GM21825 (cell line): Measurements from ENCODE around the gene GADD45GIP1.
A peak's percentile ranks its signal among the peaks of the same experiment; 100 is the strongest.
"Not testable (repeated sequence)": the region's sequence is repeated elsewhere in the genome, so short reads cannot be mapped to it uniquely, and the experiment has no call there.

Experiments used
- ATAC-seq: cut with Tn5 transposase; IDR thresholded peaks from one replicate; pipeline ENCODE4 v1.9.1; 2021; ENCODE audit warnings: mild to moderate bottlenecking, moderate library complexity; ENCODE audit not compliant: unreplicated experiment

Gene GADD45GIP1

GRCh38 chr19:12944104-12944674 lies 12.8 kb downstream of the GADD45GIP1 start:
- ATAC-seq = no peak

- ATAC-seq = no peak
Observed at GRCh38 chr19:12943437-12944044, 13.5 kb downstream of the GADD45GIP1 start.

DNA sequence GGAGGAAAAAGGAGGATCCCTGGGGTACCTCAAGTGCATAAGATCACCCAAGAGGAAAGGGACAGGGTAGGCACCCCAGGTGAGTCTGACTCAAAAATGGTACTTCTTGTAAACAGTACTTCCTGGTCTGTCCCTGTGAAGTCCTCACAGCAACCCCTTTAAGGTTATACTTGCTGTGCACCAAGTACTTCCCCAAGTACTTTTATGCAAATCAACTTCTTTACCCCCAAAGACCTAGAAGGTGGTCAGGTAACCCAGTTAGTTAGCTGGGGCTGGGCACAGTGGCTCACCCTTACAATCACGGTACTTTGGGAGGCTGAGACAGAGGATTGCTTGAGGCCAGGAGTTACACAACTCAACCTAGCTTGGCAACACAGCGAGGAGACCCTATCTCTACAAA lies 16.1 kb downstream of the GADD45GIP1 start:
- no peak for ATAC-seq

- no peak for ATAC-seq
Observed at GRCh38 chr19:12939975-12940423, 17.0 kb downstream of the GADD45GIP1 start.

GRCh38 chr19:12938779-12939601 lies 18.0 kb downstream of the GADD45GIP1 start:
- no peak for ATAC-seq

DNA sequence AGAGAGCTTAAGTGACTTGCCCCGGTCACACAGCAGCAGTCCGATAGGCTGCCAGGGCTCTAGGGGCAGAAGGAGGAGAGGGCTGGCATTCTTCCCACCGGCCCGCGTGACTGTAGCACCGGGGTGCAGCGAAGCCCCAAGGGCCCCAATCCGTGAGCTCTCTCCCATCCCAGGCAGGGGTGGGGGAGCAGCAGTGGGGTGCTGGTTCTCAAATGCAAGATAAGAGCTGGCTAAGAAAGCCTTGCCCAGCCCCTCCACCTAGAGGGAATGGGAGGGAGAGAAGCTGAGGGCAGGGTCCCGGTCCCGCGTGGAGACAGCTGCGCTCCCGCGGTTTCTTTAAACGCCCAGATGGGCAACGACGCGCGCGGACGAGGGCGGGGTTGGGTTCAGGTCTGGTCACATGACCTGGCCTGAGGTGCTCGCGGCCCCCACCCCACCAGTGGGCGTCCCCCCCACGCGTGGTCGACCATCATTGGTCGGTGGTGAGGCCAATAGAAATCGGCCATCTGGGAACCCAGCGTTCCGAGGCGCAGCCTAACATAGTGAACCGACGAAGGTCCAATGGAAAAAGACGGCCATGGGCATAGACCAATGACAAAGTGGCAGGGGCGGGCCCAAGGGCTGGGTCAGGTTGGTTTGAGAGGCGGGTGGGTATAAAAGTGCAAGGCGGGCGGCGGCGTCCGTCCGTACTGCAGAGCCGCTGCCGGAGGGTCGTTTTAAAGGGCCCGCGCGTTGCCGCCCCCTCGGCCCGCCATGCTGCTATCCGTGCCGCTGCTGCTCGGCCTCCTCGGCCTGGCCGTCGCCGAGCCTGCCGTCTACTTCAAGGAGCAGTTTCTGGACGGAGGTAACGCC lies 18.9 kb downstream of the GADD45GIP1 start, which contains the start of gene CALR:
Gene CALR (plus strand): TSS at position 683 of the 852 bp plus-strand sequence. CDS start 71 bp downstream, at position 754.
- ATAC-seq = peak; percentile 80

DNA sequence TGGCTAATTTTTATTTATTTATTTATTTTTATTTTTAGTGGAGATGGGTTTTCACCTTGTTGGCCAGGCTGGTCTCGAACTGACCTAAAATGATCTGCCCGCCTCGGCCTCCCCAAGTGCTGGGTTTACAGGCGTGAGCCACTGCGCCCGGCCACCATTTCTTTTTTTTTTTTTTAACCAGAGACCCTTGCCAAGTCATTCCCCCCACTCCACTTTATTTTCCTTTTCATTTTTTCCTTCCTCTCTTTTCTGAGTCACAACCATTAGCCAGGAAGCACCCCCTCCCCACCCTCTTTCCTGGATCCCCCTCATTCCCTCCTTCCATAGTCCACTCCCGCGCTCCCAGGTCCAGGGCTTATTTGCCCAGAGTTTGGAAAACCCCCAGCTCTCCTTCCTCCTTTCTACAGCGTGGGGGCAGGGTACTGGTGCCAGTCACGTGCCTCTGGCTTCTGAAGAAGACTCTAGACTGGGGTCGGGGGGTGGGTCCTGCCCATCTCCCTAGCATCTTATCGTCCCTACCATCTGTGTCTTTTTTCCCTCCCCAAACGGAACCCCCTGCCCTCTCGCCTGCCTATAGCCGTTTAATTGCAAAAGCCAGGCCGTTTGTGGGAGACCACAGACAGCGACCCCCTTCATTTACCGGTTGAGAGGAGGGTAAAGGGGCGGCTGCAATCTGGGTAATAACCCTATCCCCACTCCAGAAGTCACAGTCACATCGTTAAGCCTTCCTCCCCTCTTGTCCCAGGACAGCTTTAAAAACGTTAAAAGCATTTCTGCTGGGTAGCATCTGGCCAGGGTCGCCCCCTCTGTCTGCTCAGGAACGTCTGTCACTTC lies 19.7 kb downstream of the GADD45GIP1 start:
- no peak for ATAC-seq

DNA sequence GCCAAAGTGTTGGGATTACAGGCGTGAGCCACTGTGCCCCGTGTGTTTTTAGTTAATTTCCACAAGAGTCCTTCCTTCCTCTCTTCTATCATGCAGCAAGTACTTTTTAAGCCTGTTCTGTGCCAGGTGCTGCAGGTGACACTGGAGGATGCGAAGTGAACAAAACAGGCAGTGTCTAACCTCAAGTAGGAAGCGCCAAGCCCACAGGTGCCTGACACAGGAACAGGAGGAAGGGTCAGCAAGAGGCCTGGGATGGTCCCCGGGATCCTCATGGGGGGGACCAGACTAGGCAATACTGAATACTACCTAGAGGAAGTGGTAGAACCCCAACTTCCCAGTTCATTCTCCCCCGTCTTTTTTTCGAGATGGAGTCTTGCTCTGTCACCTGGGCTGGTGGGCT lies 20.4 kb downstream of the GADD45GIP1 start:
- no peak for ATAC-seq

DNA sequence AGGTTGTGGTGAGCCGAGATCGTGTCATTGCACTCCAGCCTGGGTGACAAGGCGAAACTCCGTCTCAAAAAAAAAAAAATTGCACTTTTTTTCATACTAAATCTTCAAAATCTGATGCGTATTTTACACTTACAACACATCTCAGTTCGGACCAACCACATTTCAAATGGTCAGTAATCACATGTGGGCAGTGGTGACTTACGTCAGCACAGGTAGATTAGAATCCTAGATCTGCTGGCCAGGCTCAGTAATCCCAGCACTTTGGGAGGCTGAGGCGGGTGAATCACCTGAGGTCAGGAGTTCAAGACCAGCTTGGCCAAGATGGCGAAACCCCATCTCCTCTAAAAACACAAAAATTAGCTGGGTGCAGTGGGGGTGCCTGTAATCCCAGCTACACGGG lies 22.0 kb downstream of the GADD45GIP1 start:
- ATAC-seq = no peak

DNA sequence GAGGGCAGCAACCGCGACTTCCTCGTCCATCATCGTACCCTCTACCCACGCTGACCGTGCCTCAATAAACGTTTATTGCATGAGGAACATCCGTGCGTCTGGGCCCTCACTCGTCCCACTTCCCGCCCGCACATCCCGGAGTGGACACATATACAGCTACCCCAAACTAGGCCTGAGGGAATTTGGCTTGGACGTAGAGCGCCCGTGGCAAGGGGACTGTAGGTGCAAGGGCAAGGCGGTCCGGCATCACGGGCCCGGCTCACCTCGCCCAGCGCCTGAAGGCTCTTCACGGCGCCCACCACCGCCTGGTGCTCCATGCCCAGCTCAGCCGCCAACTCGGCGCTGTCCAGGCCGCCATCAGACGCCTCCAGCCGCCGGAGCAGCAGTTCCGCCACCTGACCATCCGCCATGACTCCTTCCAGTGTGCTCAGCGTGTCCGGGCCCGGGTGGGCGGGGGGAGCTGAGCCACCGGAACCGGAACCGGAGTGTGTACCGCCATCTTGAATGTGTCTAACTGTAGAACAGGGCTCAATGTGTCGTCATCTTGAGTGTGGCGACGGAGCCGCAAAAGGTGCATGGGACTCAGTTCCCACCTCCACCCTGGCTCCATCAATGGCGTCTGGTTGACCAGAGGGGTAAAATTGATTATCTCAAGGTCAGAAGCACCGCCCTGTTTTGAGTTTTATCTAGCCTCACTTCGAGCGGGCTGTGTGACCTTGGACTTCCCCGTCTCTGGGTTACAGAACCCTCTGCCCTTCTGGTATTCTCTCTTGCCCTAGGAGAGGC lies 23.5 kb downstream of the GADD45GIP1 start, which contains the start of gene FARSA:
Gene FARSA (minus strand): TSS at position 425 of the 786 bp plus-strand sequence. CDS start 15 bp downstream, at position 410.
- ATAC-seq = peak; percentile 35

DNA sequence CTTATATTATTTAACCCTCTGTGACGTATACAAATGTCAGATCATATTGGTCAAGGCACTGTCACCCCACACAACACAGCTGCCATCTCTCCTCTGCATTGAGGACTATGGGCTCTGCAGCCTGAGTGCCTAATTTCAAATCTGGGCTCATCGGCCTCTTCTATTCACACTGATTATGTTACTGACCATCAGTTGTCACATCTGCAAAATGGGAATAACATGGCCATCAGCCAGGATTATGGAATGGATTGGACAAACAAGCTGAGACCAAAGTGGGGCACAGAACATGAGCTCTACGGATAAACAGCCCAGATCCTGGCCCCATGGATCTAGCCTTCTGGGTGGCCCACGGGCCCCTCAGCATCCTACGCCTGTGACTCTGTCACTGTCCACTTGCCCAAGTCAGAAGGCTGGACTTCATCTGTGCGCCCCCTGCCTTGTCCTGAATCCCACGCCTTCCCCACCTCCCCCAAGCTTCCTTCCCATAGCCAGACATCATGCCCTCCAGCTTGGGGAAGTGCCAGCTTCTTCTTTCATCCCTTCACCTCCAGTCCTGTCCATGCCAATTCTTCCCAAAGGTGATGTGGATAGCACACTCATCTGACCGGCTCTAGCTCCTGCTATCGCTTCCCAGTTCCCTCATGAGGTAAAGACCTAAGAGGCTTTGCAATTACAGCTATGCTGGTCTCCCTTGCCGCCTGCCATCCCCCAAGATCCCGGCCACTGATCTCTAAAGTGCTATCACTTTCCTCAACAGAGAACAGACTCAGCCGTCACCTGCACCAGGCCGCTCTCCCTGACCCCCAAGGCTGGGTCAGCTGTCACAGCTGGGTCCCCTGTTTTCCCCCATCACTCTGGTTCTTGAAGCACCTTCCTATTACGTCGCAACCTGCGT lies 24.4 kb downstream of the GADD45GIP1 start:
- no peak for ATAC-seq

DNA sequence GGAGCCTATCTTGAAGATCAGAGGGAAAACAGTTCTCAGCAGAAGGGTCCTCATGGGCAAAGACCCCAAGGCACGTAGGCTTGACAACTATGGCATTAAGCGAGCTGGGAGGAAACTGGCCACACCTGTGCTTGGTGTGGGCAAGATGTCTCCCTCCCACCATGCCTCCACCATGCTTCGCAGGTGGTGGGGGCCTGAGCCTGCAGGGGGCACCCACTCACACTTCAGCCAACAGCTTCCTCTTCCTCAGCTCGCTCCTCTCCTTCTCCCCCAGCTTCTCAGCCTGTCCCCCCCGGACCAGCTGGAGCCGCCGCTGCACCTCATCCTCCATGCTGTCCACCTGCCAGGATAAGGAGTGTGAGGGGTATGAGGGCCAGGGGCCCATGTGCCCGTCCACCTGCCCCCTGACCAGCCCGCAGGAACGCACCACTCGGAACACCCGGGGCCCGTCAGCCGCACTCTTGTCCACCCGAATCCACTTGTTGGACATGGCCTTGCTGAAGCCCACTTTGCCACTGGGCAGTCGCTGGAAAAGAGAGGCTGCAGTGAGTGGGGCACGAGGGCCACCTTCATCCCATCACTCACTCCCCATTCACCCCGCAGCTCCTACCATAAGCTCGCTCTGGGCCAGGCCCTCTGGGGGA lies 26.9 kb downstream of the GADD45GIP1 start:
- ATAC-seq = no peak

DNA sequence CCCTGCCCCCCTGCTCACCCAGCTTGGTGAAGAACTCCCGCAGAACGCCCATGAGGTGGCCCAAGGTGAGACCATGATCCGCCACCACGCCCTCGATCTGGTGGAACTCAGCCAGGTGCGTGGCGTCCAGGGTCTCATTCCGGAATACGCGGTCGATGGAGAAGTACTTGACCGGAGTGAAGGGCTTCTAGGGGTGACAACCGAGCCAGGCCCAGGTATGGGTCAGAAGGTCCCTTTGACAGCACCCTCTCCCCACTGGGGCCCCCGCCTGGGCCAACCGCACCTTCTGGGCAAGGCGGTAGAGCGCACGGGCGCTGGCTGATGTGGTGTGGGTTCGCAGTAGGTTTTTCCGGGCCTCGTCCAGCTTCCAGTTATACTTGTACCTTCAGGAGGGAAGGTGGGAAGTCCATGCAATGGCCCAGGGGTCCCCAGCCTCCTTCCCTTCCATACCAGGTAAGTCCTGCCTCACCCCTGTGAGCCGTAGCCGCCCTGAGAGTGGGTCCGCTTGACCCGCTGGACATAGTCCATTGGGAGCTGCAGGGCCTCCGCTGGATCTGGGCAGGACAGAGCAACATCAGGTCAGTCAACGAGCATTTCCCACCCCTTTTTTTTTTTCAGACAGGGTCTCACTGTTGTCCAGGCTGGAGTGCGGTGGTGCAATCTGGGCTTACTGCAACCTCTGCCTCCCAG lies 32.3 kb downstream of the GADD45GIP1 start:
- ATAC-seq = no peak

- no peak for ATAC-seq
Observed at GRCh38 chr19:12922959-12923358, 34.1 kb downstream of the GADD45GIP1 start.

GRCh38 chr19:12921047-12921446 lies 36.0 kb downstream of the GADD45GIP1 start:
- no peak for ATAC-seq

GRCh38 chr19:12918253-12918652 lies 38.8 kb downstream of the GADD45GIP1 start:
- ATAC-seq = no peak

- ATAC-seq = not testable (repeated sequence)
Observed at GRCh38 chr19:12915860-12916259, 41.2 kb downstream of the GADD45GIP1 start.
